ENCODE measurements around the gene GALM.

The GALM gene

GRCh38 chr2:38775921-38776225 is 110.0 kb downstream of the GALM start:
- DNase-seq, result no peak

- no peak for DNase-seq
These were observed 110.6 kb downstream of the GALM start for GRCh38 chr2:38776531-38776930.

GRCh38 chr2:38778687-38779082 is 112.8 kb downstream of the GALM start:
- DNase-seq, result no peak

GRCh38 chr2:38783586-38783985 is 117.7 kb downstream of the GALM start:
- no peak for DNase-seq
